Activated CD4-positive, alpha-beta memory T cell treated with anti-CD3 and anti-CD28 coated beads for 36 hours (primary cell): ENCODE data around the gene SLCO3A1. TPM values are rescaled to one million over a fixed set of nuclear protein-coding genes. Genes with fewer than 3 reads are reported as not detected.

Experiments
- CTCF ChIA-PET: fragments of 350-600 bp; sonication (Branson Sonifier 250); formaldehyde crosslinking; loops from one replicate; lab custom pipeline; 2021; ENCODE audit warnings: antibody characterized with exemption, inconsistent platforms; lab: Charles Lee
- POLR2A ChIA-PET: fragments of 350-600 bp; sonication (Branson Sonifier 250); formaldehyde crosslinking; loops from one replicate; lab custom pipeline; 2021; ENCODE audit warnings: antibody characterized with exemption; lab: Charles Lee
- DNase-seq: peaks from one replicate; pipeline ENCODE4 v3.0.0-alpha.2; 2020
- H3K27ac Mint-ChIP-seq: one replicate; pipeline ENCODE4 v1.8.0; 2021; ENCODE audit warnings: mixed read lengths
- H3K27me3 Mint-ChIP-seq: one replicate; pipeline ENCODE4 v1.8.0; 2021; ENCODE audit warnings: mixed read lengths
- H3K36me3 Mint-ChIP-seq: one replicate; pipeline ENCODE4 v1.8.0; 2021; ENCODE audit warnings: mixed read lengths
- H3K4me1 Mint-ChIP-seq: one replicate; pipeline ENCODE4 v1.8.0; 2021; ENCODE audit warnings: low read depth, mixed read lengths
- H3K4me3 Mint-ChIP-seq: one replicate; pipeline ENCODE4 v1.8.0; 2021; ENCODE audit warnings: mild to moderate bottlenecking, mixed read lengths
- H3K9me3 Mint-ChIP-seq: one replicate; pipeline ENCODE4 v1.8.0; 2021; ENCODE audit warnings: mixed read lengths
- intact Hi-C: fragments of 100-400 bp; cut with micrococcal nuclease; formaldehyde crosslinking; loops from one replicate; pipeline ENCODE4 v1.15.1; 2023
- total RNA-seq, 2 experiments: library from RNA; stranded (reverse); gene quantifications; one replicate each; pipeline ENCODE4 v1.2.3, GENCODE V29; 2021

The SLCO3A1 gene
- total RNA-seq, 2 experiments from 2014 or later = 10.8 to 12.7 TPM

DNA sequence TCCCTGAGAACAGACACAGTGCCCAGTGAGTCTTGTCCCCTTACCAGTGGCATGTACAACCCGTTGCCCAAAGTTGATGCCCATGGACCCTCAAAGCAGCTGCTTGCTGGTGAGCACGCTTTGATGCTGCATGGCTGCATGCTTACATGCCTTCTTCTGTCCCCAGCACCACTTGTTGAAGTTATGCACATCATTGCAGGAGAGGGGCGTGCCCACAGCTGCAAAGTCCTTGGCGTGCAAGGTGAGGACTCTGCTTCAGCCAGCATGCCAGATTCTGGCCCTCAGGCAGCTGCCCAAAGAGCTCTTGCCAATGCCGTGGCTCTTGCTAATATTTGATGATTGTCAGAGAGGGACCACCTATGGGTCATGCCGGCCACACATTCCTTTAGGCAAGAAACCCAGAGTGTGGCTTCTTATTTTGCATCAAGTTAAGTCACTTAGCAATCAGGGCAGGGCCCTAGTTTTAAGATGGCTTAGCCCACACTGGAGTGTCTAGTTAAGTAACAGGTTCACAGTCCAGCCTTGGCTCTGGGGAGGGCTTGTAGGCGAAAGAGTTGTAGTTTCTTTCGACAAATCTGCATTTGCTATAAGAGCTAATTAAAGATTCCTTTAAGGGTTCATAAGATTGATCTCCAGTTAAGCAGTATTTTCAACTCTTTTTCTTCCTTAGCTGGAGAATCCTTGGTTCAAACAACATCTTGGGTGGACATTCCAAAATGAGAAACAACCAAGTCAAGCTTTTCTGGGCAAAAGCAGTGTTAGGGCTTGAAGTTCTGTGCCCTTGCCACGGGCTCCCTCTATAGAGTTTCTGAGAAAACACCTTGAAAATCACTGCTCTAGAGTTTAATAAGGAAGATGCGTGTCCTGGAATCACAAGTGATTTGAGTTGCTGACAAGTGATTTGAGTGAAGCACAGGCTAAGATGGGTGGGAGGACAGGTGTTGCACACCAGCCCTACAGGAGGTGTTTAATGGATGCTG, 128.6 kb downstream of the SLCO3A1 start:
- no peak overlapping the region for H3K27ac Mint-ChIP-seq
- ChIA-PET CTCF (interaction anchor here (0.6 to 1.4 kb wide), 2 partner anchors 172 to 276 kb away, joined by 4 to 5 read pairs; no protein-coding TSS in a partner anchor), POLR2A (no interaction called here)
- H3K9me3 Mint-ChIP-seq = no peaks in the 10 kb centered on the region
- H3K27me3 Mint-ChIP-seq = no peaks in the 10 kb centered on the region
- H3K4me3 Mint-ChIP-seq = no peak overlapping the region
- peaks cover 18% of the 10 kb centered on the region for H3K4me1 Mint-ChIP-seq
- no peaks in the 10 kb centered on the region for H3K36me3 Mint-ChIP-seq
- intact Hi-C loops = no loop called here
- DNase-seq = no peak

DNA sequence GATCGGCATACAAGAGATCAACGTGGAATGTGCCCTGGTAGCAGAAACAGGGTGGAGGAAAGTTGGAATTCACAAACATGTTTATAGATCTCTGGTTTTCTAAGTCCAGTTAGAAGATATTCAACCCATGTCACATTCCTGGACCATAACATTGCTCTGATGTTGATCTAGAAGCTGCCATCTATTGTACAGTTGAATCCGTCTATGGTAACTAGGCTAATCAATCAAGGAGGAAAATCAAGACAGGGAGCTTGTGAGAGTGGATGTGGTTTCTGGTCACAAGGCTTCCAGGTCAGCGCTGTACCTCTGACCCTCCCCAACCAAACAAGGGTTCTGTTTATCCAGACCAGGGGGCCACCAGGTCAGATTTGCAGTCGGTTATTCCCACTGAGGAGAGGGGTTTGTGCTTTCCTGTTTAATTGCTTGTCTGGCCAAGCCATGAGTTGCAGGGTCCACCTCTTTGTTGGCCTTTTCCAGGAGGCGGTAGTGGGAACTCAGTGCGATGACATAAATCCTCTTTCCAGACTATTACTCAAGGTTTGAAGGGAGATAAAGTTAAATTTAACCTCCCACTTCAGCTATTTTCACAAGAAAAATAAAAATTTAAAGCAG, 130.3 kb downstream of the SLCO3A1 start:
- intact Hi-C loops = no loop called here
- CTCF ChIA-PET = no interaction called here
- H3K4me1 Mint-ChIP-seq = peaks cover 20% of the 10 kb centered on the region
- no peaks in the 10 kb centered on the region for H3K27me3 Mint-ChIP-seq
- no peak overlapping the region for H3K27ac Mint-ChIP-seq
- H3K9me3 Mint-ChIP-seq = no peaks in the 10 kb centered on the region
- POLR2A ChIA-PET = no interaction called here
- DNase-seq = no peak
- H3K4me3 Mint-ChIP-seq = no peak overlapping the region
- H3K36me3 Mint-ChIP-seq = no peaks in the 10 kb centered on the region

DNA sequence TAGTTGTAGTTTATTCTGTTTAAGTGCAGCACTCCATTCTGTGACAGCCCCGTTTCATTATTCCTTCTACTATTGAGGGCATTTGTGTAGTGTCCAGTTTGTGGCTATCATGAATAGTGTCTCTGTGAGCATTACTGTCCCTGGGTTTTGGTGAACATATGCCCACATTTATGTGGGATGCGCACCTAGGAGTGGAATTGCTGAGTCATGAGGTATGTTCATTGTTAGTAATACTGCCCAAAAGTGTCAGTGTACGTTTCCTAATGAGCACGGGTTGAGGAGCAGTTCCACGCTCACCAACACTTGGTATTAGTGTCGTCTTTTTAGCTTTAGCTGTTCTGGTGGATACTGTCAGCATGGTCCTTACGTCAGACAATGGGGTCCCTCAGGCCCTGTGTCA, 131.8 kb downstream of the SLCO3A1 start:
- no peaks in the 10 kb centered on the region for H3K27me3 Mint-ChIP-seq
- ChIA-PET CTCF (no interaction called here), POLR2A (no interaction called here)
- no peak overlapping the region for H3K27ac Mint-ChIP-seq
- H3K9me3 Mint-ChIP-seq = no peaks in the 10 kb centered on the region
- no peak for DNase-seq
- no peak overlapping the region for H3K4me3 Mint-ChIP-seq
- peaks cover 21% of the 10 kb centered on the region for H3K4me1 Mint-ChIP-seq
- intact Hi-C loops = no loop called here
- H3K36me3 Mint-ChIP-seq = no peaks in the 10 kb centered on the region

- POLR2A ChIA-PET = no interaction called here
- no peaks in the 10 kb centered on the region for H3K36me3 Mint-ChIP-seq
- H3K9me3 Mint-ChIP-seq = no peaks in the 10 kb centered on the region
- CTCF ChIA-PET = no interaction called here
- peaks cover 37% of the 10 kb centered on the region for H3K4me1 Mint-ChIP-seq
- no peak overlapping the region for H3K4me3 Mint-ChIP-seq
- H3K27me3 Mint-ChIP-seq = no peaks in the 10 kb centered on the region
- DNase-seq = no peak
- H3K27ac Mint-ChIP-seq = no peak overlapping the region
- intact Hi-C loops = no loop called here
Measured at GRCh38 chr15:91988071-91988470, 134.6 kb downstream of the SLCO3A1 start.

- CTCF ChIA-PET = no interaction called here
- DNase-seq = no peak
- Mint-ChIP-seq H3K4me3 (no peak overlapping the region), H3K4me1 (peaks cover 39% of the 10 kb centered on the region), H3K27ac (no peak overlapping the region), H3K9me3 (no peaks in the 10 kb centered on the region), H3K36me3 (no peaks in the 10 kb centered on the region), H3K27me3 (no peaks in the 10 kb centered on the region)
- intact Hi-C loops = no loop called here
- POLR2A ChIA-PET = no interaction called here
Measured at GRCh38 chr15:91988655-91989054, 135.1 kb downstream of the SLCO3A1 start.

- ChIA-PET CTCF (no interaction called here), POLR2A (no interaction called here)
- H3K36me3 Mint-ChIP-seq = no peaks in the 10 kb centered on the region
- DNase-seq = no peak
- H3K4me1 Mint-ChIP-seq = peaks cover 44% of the 10 kb centered on the region
- no peak overlapping the region for H3K4me3 Mint-ChIP-seq
- no peaks in the 10 kb centered on the region for H3K9me3 Mint-ChIP-seq
- no peaks in the 10 kb centered on the region for H3K27me3 Mint-ChIP-seq
- no peak overlapping the region for H3K27ac Mint-ChIP-seq
- intact Hi-C loops = no loop called here
Measured at GRCh38 chr15:91989821-91990220, 136.3 kb downstream of the SLCO3A1 start.

GRCh38 chr15:91992945-91993344, 139.4 kb downstream of the SLCO3A1 start:
- CTCF ChIA-PET = interaction anchor here (1.0 kb wide), 1 partner anchor 50 kb away, joined by 3 read pairs; no protein-coding TSS in a partner anchor
- DNase-seq = no peak
- H3K9me3 Mint-ChIP-seq = no peaks in the 10 kb centered on the region
- no peak overlapping the region for H3K4me3 Mint-ChIP-seq
- POLR2A ChIA-PET = no interaction called here
- no peaks in the 10 kb centered on the region for H3K27me3 Mint-ChIP-seq
- intact Hi-C loops = no loop called here
- no peaks in the 10 kb centered on the region for H3K36me3 Mint-ChIP-seq
- peaks cover 39% of the 10 kb centered on the region for H3K4me1 Mint-ChIP-seq
- no peak overlapping the region for H3K27ac Mint-ChIP-seq

GRCh38 chr15:91995146-91995545, 141.6 kb downstream of the SLCO3A1 start:
- H3K36me3 Mint-ChIP-seq = no peaks in the 10 kb centered on the region
- no peaks in the 10 kb centered on the region for H3K9me3 Mint-ChIP-seq
- DNase-seq = no peak
- peaks cover 35% of the 10 kb centered on the region for H3K4me1 Mint-ChIP-seq
- no peaks in the 10 kb centered on the region for H3K27me3 Mint-ChIP-seq
- ChIA-PET CTCF (interaction anchor here (0.6 kb wide), 1 partner anchor 707 kb away, joined by 3 read pairs; no protein-coding TSS in a partner anchor), POLR2A (no interaction called here)
- H3K27ac Mint-ChIP-seq = no peak overlapping the region
- no peak overlapping the region for H3K4me3 Mint-ChIP-seq
- intact Hi-C loops = no loop called here

DNA sequence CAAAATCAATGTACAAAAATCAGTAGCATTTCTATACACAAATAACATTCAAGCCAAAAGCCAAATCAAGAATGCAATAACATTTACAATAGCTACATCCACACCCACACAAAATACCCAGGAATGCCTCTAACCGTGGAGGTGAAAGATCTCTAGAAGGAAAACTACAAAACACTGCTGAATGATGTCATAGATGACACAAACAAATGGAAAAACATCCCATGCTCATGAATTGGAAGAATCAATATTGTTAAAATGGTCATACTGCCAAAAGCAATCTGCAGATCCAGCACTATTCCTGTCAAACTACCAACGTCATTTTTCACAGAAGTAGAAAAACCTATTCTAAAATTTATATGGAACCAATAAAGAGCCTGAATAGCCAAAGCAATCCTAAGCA, 143.7 kb downstream of the SLCO3A1 start:
- ChIA-PET POLR2A (no interaction called here), CTCF (no interaction called here)
- Mint-ChIP-seq H3K9me3 (no peaks in the 10 kb centered on the region), H3K4me3 (no peak overlapping the region), H3K4me1 (peaks cover 25% of the 10 kb centered on the region), H3K36me3 (no peaks in the 10 kb centered on the region), H3K27ac (no peak overlapping the region), H3K27me3 (no peaks in the 10 kb centered on the region)
- intact Hi-C loops = no loop called here
- no peak for DNase-seq

GRCh38 chr15:92000709-92001108, 147.2 kb downstream of the SLCO3A1 start:
- intact Hi-C loops = no loop called here
- ChIA-PET POLR2A (no interaction called here), CTCF (no interaction called here)
- H3K9me3 Mint-ChIP-seq = no peaks in the 10 kb centered on the region
- H3K27me3 Mint-ChIP-seq = no peaks in the 10 kb centered on the region
- H3K4me1 Mint-ChIP-seq = peaks cover 26% of the 10 kb centered on the region
- H3K4me3 Mint-ChIP-seq = no peak overlapping the region
- no peak overlapping the region for H3K27ac Mint-ChIP-seq
- H3K36me3 Mint-ChIP-seq = no peaks in the 10 kb centered on the region
- no peak for DNase-seq

DNA sequence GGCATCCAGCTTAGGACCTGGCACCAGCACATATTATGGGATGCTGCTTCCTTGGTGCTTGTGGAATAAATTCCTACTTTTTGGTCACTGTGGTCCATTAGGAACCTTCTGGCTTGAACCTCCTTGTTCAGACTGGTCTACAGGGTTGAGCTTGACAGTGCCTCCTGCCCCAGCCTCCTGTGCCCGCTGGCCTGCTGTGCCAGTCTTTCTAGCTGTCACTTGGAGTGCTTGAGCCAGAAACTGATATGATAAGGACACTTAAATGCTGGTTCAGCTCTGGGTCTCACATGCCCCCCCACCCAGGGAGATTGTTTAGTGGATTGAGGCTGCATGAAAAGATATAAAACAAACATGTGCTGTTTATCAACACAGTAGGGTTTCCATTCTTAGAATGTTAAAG, 147.8 kb downstream of the SLCO3A1 start:
- H3K4me3 Mint-ChIP-seq = no peak overlapping the region
- H3K27me3 Mint-ChIP-seq = no peaks in the 10 kb centered on the region
- ChIA-PET POLR2A (no interaction called here), CTCF (no interaction called here)
- DNase-seq = no peak
- no peaks in the 10 kb centered on the region for H3K36me3 Mint-ChIP-seq
- peaks cover 27% of the 10 kb centered on the region for H3K4me1 Mint-ChIP-seq
- H3K9me3 Mint-ChIP-seq = no peaks in the 10 kb centered on the region
- intact Hi-C loops = no loop called here
- H3K27ac Mint-ChIP-seq = no peak overlapping the region

DNA sequence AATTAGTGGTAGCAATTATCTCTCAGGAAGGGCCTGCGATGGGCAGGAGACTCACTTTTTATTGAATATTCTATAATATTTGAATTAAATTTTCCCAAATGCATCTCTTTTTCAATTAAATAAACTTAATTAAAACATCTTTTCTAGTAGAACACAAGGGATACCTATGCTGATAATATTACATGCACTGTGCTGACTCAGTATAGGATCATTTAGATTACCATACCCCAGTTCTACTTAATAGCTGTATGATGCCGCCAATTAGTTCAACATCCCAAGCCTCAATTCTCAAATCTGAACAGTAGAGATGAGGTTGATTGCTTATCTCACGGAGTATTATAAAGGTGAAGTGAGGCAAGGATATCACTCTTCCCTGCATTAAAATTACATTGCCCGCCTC, 149.2 kb downstream of the SLCO3A1 start:
- Mint-ChIP-seq H3K4me1 (peaks cover 36% of the 10 kb centered on the region), H3K27ac (no peak overlapping the region), H3K9me3 (no peaks in the 10 kb centered on the region), H3K4me3 (no peak overlapping the region), H3K27me3 (no peaks in the 10 kb centered on the region), H3K36me3 (no peaks in the 10 kb centered on the region)
- ChIA-PET POLR2A (no interaction called here), CTCF (interaction anchor here (1.4 kb wide), 1 partner anchor 76 kb away, joined by 4 read pairs; no protein-coding TSS in a partner anchor)
- no peak for DNase-seq
- intact Hi-C loops = no loop called here
